CD4-positive, alpha-beta T cell treated with Interleukin-1 beta for 1 hour (primary cell): ENCODE results near the gene TTC21A.
"Not testable (repeated sequence)": the region's sequence is repeated elsewhere in the genome, so short reads cannot be mapped to it uniquely, and the experiment has no call there.

Experiments used
- DNase-seq, 2 donors: peaks; one replicate each; pipeline ENCODE4 v3.0.0-alpha.2; 2020 to 2022

The TTC21A gene

GRCh38 chr3:39107388-39108199, at the start of gene TTC21A, which contains the start of gene GORASP1:
TSS of gene TTC21A (plus strand) at chr3:39107680. CDS start at chr3:39107838, 158 bp downstream.
TSS of gene GORASP1 (minus strand) at chr3:39107627. CDS start at chr3:39107541, 86 bp downstream.
- peak; percentile 75 to 85 for DNase-seq

DNA sequence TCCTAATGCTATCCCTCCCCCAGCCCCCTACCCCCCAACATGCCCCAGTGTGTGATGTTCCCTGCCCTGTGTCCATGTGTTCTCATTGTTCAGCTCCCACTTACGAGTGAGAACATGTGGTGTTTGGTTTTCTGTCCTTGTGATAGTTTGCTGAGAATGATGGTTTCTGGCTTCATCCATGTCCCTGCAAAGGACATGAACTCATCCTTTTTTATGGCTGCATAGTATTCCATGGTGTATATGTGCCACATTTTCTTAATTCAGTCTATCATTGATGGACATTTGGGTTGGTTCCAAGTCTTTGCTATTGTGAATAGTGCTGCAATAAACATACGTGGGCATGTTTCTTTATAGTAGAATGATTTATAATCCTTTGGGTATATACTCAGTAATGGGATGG, 46.3 kb upstream of the TTC21A start:
- DNase-seq = not testable (repeated sequence)

GRCh38 chr3:39062180-39062579, 45.3 kb upstream of the TTC21A start:
- DNase-seq = no peak

- no peak for DNase-seq
These were observed 44.3 kb upstream of the TTC21A start for GRCh38 chr3:39063143-39063542.

- DNase-seq = no peak
These were observed 42.8 kb upstream of the TTC21A start for GRCh38 chr3:39064646-39065045.

DNA sequence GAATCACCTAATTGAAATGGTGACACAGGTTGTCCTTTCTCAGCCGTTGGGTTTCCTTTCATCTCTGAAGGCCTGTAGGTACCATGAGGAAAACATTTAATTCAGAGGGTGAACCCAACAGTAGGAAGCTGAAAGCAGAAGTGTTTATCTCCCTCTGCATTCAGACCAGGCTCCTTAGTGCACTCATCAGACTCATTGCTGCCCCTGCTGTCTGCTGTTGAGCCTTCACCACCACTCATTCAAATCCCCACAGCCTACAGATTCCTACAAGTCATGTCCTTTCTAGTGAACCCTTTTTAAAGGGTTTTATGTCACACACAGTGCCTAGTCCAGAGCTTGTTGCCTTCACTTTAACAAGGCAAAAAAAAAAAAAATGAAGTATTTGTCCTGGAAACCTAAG, 42.3 kb upstream of the TTC21A start:
- DNase-seq = peak; percentile 18 to 42

DNA sequence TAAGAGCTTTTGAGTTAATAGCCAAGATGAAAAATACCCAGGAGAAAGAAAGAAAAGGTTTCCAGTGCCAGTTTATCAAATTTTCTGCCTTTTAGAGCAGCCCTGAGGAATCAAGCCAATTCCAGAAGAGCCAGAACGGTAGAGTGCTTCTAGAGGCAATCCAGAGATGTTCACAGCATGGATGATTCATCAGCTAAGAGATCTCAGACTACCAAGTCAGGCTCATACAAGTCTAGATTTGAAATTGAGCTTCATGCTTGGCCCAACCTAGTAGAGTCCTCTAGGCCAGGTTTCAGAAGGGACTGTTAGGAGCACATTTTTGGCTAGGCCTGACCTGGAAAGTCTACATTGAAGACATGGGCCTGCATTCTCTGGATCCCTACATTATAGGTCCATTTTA, 40.2 kb upstream of the TTC21A start:
- DNase-seq = no peak

DNA sequence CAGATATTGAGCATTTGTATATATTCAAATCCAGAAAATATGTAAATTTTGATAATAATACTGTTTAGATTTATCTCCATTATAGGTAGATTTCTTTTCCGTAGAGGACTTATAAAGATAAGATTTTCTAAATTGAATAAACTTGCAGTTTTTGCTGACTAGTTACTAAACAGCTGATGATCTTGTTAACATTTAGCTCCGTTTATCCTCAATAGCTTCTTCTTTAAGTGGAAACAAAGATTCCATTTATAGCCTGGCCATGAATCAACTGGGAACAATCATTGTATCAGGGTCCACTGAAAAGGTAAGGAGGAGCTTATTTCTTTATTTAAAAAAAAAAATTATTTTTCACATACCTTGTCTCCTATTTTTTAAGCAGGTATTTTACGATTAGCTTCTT, 38.9 kb upstream of the TTC21A start:
- DNase-seq = no peak

DNA sequence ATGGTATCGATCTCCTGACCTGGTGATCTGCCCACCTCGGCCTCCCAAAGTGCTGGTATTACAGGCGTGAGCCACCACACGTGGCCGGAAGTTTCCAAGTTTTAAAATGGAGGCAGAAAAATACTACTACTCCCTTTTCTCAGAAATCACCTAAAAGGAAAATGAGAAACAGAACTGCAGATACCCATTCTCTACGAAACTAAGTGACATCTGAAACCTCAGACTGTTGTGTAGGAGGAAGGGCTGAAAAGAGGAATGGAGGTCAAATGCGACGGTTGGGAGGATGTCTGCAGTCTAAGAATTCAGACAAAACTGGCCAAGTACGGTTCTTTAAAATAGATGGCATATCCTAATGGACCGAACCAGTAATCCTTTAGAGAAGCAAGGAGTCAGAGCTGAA, 31.6 kb upstream of the TTC21A start:
- no peak for DNase-seq

GRCh38 chr3:39079530-39079929, 27.9 kb upstream of the TTC21A start:
- DNase-seq = no peak

DNA sequence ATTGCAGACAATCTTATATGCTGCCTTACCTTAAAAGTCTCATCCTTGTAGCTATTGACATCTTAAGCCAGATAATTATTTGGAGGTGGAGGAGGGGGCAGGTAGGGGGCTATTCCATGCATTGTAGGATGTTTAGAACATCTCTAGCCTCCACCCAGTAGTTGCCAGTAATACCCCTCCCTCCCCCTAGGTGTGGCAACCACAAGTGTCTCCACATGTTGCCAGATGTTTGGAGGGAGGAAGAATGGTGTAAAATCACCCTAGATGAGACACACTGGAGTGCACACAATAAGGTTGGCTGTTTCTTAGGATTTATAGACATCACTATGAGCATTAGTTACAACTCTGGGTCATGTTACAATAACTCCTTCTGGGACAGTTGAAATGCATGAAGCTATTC, 27.5 kb upstream of the TTC21A start:
- no peak for DNase-seq

GRCh38 chr3:39082666-39083313, 24.7 kb upstream of the TTC21A start:
- DNase-seq = no peak

GRCh38 chr3:39086144-39086543, 21.3 kb upstream of the TTC21A start:
- DNase-seq = no peak

GRCh38 chr3:39088456-39088855, 19.0 kb upstream of the TTC21A start:
- no peak for DNase-seq

DNA sequence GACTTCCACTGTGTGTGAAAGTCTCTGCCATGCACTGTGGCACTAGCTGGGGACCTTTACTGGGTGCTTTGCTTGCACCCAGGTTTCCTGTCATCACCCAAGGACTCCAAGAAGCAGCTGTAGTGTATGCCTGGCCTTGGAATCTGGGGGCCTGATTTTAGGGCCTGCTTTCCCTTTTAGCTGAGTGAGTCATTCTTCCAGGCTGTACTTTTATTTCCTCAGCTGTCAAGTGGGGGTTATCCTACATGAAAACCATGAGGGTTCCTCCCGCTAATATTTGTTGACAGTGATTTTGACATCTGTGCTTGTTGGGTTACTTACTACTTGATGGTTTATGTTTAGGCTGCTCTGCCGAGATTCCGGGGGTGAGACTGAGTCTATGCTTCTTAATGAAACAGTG, 18.6 kb upstream of the TTC21A start:
- no peak for DNase-seq

DNA sequence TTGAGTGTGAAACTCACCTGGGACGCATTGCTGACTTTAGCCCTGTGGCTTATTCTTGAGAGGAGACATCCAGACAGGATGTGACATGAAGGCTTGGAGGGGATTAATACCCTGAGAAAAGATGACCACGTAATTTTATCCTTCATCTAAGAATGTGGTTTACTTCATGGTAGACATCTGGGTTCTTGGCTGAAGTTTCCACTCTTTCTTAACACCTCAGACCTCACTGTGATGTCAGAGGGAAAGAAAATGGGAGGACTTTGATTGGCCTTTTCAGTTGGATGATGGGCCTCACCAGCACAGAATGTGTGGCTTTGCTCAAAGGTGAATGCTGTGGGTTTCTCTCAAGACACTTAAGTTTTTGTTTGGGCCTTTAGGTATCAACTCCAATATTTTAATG, 16.6 kb upstream of the TTC21A start:
- no peak for DNase-seq

DNA sequence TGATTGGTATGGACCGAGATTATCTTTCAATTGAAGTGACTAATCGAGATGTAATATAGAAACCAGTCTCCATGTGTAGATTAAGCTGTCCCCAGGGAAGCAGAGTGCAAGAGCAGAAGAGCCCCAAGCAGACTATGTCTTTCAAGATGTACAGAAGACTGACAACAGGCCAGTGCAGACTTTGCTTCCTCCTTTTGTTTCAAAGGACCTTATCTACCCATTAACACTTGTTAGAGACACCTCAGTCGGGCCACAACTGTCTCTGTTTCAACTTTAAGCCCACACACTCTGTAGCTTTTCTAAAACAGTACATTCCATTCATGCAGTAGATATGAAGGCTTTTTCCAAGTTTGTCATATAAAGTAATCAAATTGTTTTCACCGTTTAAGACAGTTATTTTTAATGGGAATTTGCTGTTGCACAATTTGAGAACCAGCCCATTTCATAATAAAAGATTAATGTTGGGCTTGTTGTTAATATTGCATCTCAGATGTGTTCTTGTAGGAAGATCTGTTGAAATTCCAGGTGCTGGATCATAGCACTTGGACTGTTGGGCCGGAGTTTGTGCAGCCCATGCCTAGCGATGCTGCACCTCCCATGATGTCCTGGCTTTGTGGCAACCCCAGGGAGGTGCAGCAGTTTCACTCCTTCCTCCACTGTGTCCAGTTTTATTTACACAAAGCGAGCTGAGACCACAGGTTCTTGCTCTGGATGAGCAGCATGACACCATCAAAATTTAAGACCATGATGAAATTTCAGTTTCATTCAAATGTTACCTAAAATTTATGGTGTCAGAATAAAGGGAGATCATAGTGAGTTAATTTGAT, 12.4 kb upstream of the TTC21A start:
- no peak for DNase-seq

- no peak for DNase-seq
These were observed 11.7 kb upstream of the TTC21A start for GRCh38 chr3:39095778-39096177.

GRCh38 chr3:39096775-39097174, 10.7 kb upstream of the TTC21A start:
- DNase-seq = no peak

- no peak for DNase-seq
These were observed 9.6 kb upstream of the TTC21A start for GRCh38 chr3:39097716-39098472.

DNA sequence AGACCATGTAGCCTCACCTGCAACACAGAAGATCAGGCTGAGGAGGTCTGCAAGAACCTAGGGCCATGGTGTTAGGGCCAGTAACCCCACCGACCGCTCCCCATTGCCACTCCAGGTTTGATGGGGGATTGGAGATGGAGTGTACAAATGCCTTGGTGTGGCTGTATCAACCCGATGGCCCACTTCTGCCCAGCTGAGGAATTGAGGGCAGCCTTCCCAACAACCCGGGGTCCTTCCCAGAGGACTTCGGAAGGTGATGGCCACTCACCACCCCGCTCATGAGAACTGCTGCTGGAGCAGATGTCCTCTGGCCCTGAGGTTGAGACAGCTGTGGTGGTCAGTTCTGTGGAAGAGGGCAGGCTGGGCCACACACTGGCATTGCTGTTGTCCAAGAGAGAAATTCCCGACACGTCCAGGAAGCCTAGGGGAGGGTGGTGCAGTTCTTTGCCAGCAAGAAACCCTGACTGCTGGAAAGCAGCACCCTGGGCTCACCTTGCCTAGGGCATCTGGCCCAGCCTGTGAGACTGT, 8.9 kb upstream of the TTC21A start:
- no peak for DNase-seq

GRCh38 chr3:39099242-39099641, 8.2 kb upstream of the TTC21A start:
- DNase-seq = no peak
